ENCODE results near the gene FHIP1A.
"Not testable (repeated sequence)": the region's sequence is repeated elsewhere in the genome, so short reads cannot be mapped to it uniquely, and the experiment has no call there.

Gene FHIP1A

GRCh38 chr4:151408630-151409469 lies at the start of gene FHIP1A:
TSS of gene FHIP1A (plus strand) at chr4:151409176. CDS start at chr4:151566260, 157,084 bp downstream.
- DNase-seq, result peak; percentile 89

GRCh38 chr4:151359576-151359975 lies 49.4 kb upstream of the FHIP1A start:
- DNase-seq, result no peak

GRCh38 chr4:151361126-151361525 lies 47.9 kb upstream of the FHIP1A start:
- no peak for DNase-seq

GRCh38 chr4:151361966-151362365 lies 47.0 kb upstream of the FHIP1A start:
- DNase-seq, result no peak

- DNase-seq, result peak; percentile 80
Observed at GRCh38 chr4:151362404-151363164, 46.4 kb upstream of the FHIP1A start.

GRCh38 chr4:151376540-151376939 lies 32.4 kb upstream of the FHIP1A start:
- no peak for DNase-seq

- no peak for DNase-seq
Observed at GRCh38 chr4:151389311-151389710, 19.7 kb upstream of the FHIP1A start.

- DNase-seq, result not testable (repeated sequence)
Observed at GRCh38 chr4:151389799-151390198, 19.2 kb upstream of the FHIP1A start.

- no peak for DNase-seq
Observed at GRCh38 chr4:151395873-151396272, 13.1 kb upstream of the FHIP1A start.

GRCh38 chr4:151400343-151400742 lies 8.6 kb upstream of the FHIP1A start:
- no peak for DNase-seq

- DNase-seq, result no peak
Observed at GRCh38 chr4:151401739-151402138, 7.2 kb upstream of the FHIP1A start.

- no peak for DNase-seq
Observed at GRCh38 chr4:151402145-151402865, 6.7 kb upstream of the FHIP1A start.

GRCh38 chr4:151403656-151404055 lies 5.3 kb upstream of the FHIP1A start:
- DNase-seq, result peak; percentile 4

- not testable (repeated sequence) for DNase-seq
Observed at GRCh38 chr4:151404802-151405201, 4.2 kb upstream of the FHIP1A start.

- DNase-seq, result no peak
Observed at GRCh38 chr4:151407018-151407417, 2.0 kb upstream of the FHIP1A start.

- DNase-seq, result peak; percentile 31
Observed at GRCh38 chr4:151407466-151408379, 1.3 kb upstream of the FHIP1A start.

- DNase-seq, result peak; percentile 1
Observed at GRCh38 chr4:151408380-151408629, 671 bp upstream of the FHIP1A start.

- peak; percentile 5 for DNase-seq
Observed at GRCh38 chr4:151409470-151410313, 716 bp downstream of the FHIP1A start.

- DNase-seq, result no peak
Observed at GRCh38 chr4:151415978-151416377, 7.0 kb downstream of the FHIP1A start.

- no peak for DNase-seq
Observed at GRCh38 chr4:151417164-151417571, 8.2 kb downstream of the FHIP1A start.

GRCh38 chr4:151417766-151418376 lies 8.9 kb downstream of the FHIP1A start:
- no peak for DNase-seq

Data from CD4-positive, alpha-beta T cell treated with Interleukin-21 for 1 hour (primary cell).